Uterus (tissue), 4 donors: ENCODE results near the gene EPB41L2. TPM values are rescaled to one million over a fixed set of nuclear protein-coding genes. Genes with fewer than 3 reads are reported as not detected.
A peak's percentile ranks its signal among the peaks of the same experiment; 100 is the strongest.

ENCODE experiments used
- DNase-seq, 2 donors: peaks; one replicate each; pipeline ENCODE4 v3.0.0-alpha.2; 2019 to 2020
- H3K27ac ChIP-seq, 2 donors: fragments of 200-600 bp; sonication (generic); 1 replicate in 1 of 2; 2 replicates in 1 of 2; pipeline ENCODE4 v1.5.1; 2016 to 2018
- H3K27me3 ChIP-seq, 2 donors: fragments of 200-600 bp; sonication (generic); one replicate each; pipeline ENCODE4 v1.5.1; 2018 to 2019; ENCODE audit warnings: control low read depth in 1 of 2
- H3K36me3 ChIP-seq, 2 donors: fragments of 200-600 bp; sonication (generic); one replicate each; pipeline ENCODE4 v1.5.1; 2019; ENCODE audit warnings: control low read depth in 1 of 2
- H3K4me1 ChIP-seq, 2 donors: fragments of 200-600 bp; sonication (generic); one replicate each; pipeline ENCODE4 v1.5.1; 2018 to 2019; ENCODE audit warnings: control low read depth in 1 of 2
- H3K4me3 ChIP-seq, 2 donors: fragments of 200-600 bp; sonication (generic); 1 replicate in 1 of 2; 2 replicates in 1 of 2; pipeline ENCODE4 v1.5.1; 2018 to 2019; ENCODE audit warnings: mild to moderate bottlenecking in 1 of 2
- H3K9me3 ChIP-seq, 2 donors: fragments of 200-600 bp; sonication (generic); one replicate each; pipeline ENCODE4 v1.5.1; 2019; ENCODE audit warnings: control low read depth in 1 of 2
- POLR2A ChIP-seq, 2 donors: fragments of 450-650 bp; IDR thresholded peaks; one replicate each; pipeline ENCODE4 v1.6.1; 2016; ENCODE audit warnings: antibody characterized with exemption in 2 of 2, mild to moderate bottlenecking in 1 of 2, moderate library complexity in 1 of 2
- intact Hi-C: fragments of 100-400 bp; cut with DNase I; formaldehyde crosslinking; loops from one replicate; pipeline ENCODE4 v1.15.1; 2023; ENCODE audit warnings: low total_unique reads
- total RNA-seq, 4 donors: library from RNA; depleted of rRNA in 3 of 4; stranded (reverse); fragments of >200 nt in 3 of 4; gene quantifications; one replicate each; pipeline versions ENCODE4 v1.1.0 to v1.2.4, GENCODE V29; 2014 to 2023
- TF ChIP-seq, protein P1 (sequence below), 4 experiments: fragments of 200-600 bp in 2 of 4; fragments of 450-650 bp in 2 of 4; sonication (generic) in 2 of 4; IDR thresholded peaks; one replicate each; pipeline ENCODE4 v1.5.1; 2016 to 2019; ENCODE audit warnings: antibody characterized with exemption in 4 of 4, mild to moderate bottlenecking in 2 of 4, moderate library complexity in 1 of 4
- donor health status: DM: yes; HTN: yes; CAD: no.

The EPB41L2 gene
- total RNA-seq, 4 donors from 2014 or later = 72.5 to 237 (median 148) TPM

GRCh38 chr6:130862370-130862769 is 200.7 kb downstream of the EPB41L2 start:
- TF ChIP-seq, protein P1, sequence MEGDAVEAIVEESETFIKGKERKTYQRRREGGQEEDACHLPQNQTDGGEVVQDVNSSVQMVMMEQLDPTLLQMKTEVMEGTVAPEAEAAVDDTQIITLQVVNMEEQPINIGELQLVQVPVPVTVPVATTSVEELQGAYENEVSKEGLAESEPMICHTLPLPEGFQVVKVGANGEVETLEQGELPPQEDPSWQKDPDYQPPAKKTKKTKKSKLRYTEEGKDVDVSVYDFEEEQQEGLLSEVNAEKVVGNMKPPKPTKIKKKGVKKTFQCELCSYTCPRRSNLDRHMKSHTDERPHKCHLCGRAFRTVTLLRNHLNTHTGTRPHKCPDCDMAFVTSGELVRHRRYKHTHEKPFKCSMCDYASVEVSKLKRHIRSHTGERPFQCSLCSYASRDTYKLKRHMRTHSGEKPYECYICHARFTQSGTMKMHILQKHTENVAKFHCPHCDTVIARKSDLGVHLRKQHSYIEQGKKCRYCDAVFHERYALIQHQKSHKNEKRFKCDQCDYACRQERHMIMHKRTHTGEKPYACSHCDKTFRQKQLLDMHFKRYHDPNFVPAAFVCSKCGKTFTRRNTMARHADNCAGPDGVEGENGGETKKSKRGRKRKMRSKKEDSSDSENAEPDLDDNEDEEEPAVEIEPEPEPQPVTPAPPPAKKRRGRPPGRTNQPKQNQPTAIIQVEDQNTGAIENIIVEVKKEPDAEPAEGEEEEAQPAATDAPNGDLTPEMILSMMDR (IDR thresholded peaks at IDR 0.05) = no peak
- no peak for TF ChIP-seq POLR2A (IDR thresholded peaks at IDR 0.05)
- Histone ChIP-seq H3K4me1 (no peaks in the 10 kb centered on the region), H3K27ac (no peak overlapping the region), H3K9me3 (no peaks in the 10 kb centered on the region), H3K36me3 (no peaks in the 10 kb centered on the region), H3K4me3 (no peak overlapping the region), H3K27me3 (no peaks in the 10 kb centered on the region)
- no peak for DNase-seq
- intact Hi-C loops = no loop called here

DNA sequence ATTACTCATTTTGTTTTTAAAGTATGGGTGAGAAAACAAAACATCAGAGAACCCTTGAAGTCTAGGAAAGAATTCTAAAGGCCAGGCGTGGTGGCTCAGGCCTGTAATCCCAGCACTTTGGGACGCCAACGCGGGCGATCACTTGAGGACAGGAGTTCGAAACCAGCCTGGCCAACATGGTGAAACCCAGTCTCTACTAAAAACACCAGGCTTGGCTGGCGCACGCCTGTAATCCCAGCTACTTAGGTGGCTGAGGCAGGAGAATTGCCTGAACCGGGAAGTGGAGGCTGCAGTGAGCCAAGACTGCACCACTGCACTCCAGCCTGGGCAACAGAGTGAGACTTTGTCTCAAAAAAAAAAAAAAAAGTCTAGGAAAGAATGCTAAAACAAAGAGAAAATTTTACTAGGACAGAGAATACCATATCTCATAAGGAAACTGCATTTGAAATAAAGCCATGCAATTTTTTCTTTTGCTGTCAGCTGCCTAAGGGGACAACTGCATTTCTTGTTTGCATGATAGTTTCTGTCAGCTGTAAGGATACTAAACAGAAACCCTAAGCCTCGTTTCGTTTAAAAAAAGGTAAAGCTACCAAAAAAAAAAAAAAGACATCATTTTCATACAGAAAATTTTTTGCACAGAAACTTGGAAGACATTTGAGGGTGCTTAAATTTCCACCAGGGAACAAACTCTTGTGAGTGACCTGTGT is 203.7 kb downstream of the EPB41L2 start:
- TF ChIP-seq POLR2A (IDR thresholded peaks at IDR 0.05) = no peak
- TF ChIP-seq, protein P1 (IDR thresholded peaks at IDR 0.05) = no peak
- no peak overlapping the region for H3K27ac ChIP-seq
- H3K4me3 ChIP-seq = no peak overlapping the region
- H3K27me3 ChIP-seq = no peaks in the 10 kb centered on the region
- no peaks in the 10 kb centered on the region for H3K36me3 ChIP-seq
- DNase-seq = no peak
- no peaks in the 10 kb centered on the region for H3K9me3 ChIP-seq
- no peaks in the 10 kb centered on the region for H3K4me1 ChIP-seq
- intact Hi-C loops = no loop called here

DNA sequence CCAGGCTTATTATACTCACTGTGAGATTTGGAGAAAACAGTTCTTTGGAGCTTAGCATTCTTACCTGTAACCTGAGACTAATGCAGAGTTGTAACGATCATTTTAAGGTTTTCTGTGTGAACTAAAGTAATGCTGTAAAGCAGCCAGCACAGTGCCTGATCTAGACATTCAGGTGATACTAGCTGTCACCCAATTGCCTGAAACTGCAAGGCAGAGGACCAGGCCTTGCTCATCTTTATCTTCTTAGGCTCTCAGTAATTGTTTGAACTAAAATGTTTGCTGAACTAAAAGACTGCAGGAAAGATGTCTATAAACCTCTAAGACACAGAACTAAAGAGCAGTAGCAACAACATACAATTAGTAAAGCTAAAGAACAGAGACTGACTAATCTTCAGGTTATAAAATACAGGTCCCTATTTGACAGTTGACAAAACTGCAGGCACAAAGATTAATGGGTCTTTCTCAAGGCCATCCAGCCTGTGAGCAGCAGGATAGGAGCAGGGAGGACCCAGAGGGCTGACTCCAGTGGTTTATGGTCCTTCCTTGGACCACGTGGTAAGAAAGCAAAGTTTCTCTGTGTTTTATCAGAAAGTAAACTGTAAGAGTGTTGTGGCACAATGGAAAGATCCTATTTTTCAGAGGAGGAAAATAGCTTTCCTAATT is 204.4 kb downstream of the EPB41L2 start:
- H3K27me3 ChIP-seq = no peaks in the 10 kb centered on the region
- TF ChIP-seq, protein P1 (IDR thresholded peaks at IDR 0.05) = no peak
- TF ChIP-seq POLR2A (IDR thresholded peaks at IDR 0.05) = no peak
- no peak overlapping the region for H3K27ac ChIP-seq
- no peak for DNase-seq
- H3K36me3 ChIP-seq = no peaks in the 10 kb centered on the region
- peaks cover 0 to 2% of the 10 kb centered on the region in 2 donors for H3K4me1 ChIP-seq
- no peak overlapping the region for H3K4me3 ChIP-seq
- intact Hi-C loops = no loop called here
- no peaks in the 10 kb centered on the region for H3K9me3 ChIP-seq

- TF ChIP-seq, protein P1 (IDR thresholded peaks at IDR 0.05) = no peak
- no peak for TF ChIP-seq POLR2A (IDR thresholded peaks at IDR 0.05)
- no peak for DNase-seq
- H3K4me3 ChIP-seq = no peak overlapping the region
- intact Hi-C loops = no loop called here
- no peaks in the 10 kb centered on the region for H3K36me3 ChIP-seq
- H3K9me3 ChIP-seq = no peaks in the 10 kb centered on the region
- no peak overlapping the region for H3K27ac ChIP-seq
- no peaks in the 10 kb centered on the region for H3K27me3 ChIP-seq
- peaks cover 0 to 5% of the 10 kb centered on the region in 2 donors for H3K4me1 ChIP-seq
Observed at GRCh38 chr6:130858054-130858453, 205.0 kb downstream of the EPB41L2 start.

DNA sequence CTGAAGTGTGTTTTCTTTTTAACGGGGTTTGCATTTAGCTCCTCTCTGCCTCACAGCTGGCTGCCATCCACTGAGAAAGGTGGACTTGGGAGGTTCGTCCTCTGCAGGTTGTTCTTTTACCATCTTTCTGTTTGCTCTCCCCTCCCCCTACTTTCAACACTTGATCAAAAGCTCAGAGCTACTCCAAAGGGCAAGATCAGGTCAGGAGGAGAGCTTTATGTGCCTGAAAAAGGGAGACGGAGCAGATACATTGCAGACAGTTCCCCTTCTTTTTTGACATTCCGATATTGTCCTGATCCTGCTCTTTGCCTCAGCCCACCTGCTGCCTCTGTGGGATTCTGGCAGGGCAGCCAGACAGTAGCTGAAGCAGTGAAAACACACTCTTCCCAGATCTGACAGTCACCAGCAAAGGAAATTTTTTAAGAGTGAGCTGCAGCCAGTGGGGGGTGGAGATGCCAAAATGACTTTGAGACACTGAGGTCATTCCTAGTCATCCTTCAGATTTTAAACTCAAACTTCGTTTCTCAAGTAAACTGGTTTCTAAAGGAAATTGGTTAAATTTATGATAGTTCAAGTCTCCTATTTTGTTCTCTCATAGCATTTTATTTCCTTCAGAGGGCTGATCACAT is 209.4 kb downstream of the EPB41L2 start:
- H3K9me3 ChIP-seq = no peaks in the 10 kb centered on the region
- no peak for TF ChIP-seq POLR2A (IDR thresholded peaks at IDR 0.05)
- TF ChIP-seq, protein P1 (IDR thresholded peaks at IDR 0.05) = no peak
- no peak overlapping the region for H3K4me3 ChIP-seq
- no peaks in the 10 kb centered on the region for H3K36me3 ChIP-seq
- no peak for DNase-seq
- H3K27ac ChIP-seq = peak overlapping the region in 1 of 2 donors; percentile 33
- H3K4me1 ChIP-seq = peaks cover 0 to 5% of the 10 kb centered on the region in 2 donors
- H3K27me3 ChIP-seq = no peaks in the 10 kb centered on the region
- intact Hi-C loops = no loop called here
